Measurements from ENCODE around the gene LRRC37A.
"Not testable (repeated sequence)": the region's sequence is repeated elsewhere in the genome, so short reads cannot be mapped to it uniquely, and the experiment has no call there.

LRRC37A gene

DNA sequence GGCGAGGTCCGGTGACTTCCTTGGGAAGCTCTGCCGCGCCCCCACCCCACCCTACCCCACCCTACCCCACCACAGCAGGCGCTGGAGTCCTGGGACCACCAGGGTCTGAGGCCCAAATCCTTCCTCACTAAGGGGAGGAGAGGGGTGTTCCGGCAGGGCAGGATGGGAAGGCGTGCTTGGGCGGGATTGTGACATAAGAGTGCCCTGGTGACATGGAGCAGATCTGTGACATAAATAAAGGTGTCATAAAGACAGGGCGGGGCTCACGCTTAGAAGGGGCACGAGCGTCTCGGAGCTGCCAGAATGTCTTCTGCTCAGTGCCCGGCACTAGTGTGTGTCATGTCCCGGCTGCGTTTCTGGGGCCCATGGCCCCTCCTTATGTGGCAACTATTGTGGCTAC lies at the start of gene LRRC37A:
LRRC37A (plus strand) TSS at position 301 of the 400 bp plus-strand sequence; CDS start at position 304, 3 bp downstream.
- not testable (repeated sequence) for DNase-seq (ENCODE audit: insufficient read length, low spot score); FAIRE-seq

- FAIRE-seq, result not testable (repeated sequence)
These were observed 45.8 kb upstream of the LRRC37A start for GRCh38 chr17:46249153-46249552.

DNA sequence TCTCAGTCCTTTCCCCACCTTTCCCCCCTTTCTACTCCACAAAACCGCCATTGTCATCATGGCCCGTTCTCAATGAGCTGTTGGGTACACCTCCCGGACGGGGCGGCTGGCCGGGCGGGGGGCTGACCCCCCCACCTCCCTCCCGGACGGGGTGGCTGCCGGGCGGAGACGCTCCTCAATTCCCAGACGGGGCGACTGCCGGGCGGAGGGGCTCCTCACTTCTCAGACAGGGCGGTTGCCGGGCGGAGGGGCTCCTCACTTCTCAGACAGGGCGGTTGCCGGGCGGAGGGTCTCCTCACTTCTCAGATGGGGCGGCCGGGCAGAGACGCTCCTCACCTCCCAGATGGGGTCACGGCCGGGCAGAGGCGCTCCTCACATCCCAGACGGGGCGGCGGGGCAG lies 42.1 kb upstream of the LRRC37A start:
- FAIRE-seq; DNase-seq (ENCODE audit: insufficient read length, low spot score): not testable (repeated sequence)

More at GRCh38 chr17:46249153-46249552, 45.8 kb upstream of the LRRC37A start:
- not testable (repeated sequence) for DNase-seq (ENCODE audit: insufficient read length, low spot score)

- DNase-seq (ENCODE audit: insufficient read length, low spot score), result peak; percentile 64
- FAIRE-seq, result not testable (repeated sequence)
These were observed 41.2 kb upstream of the LRRC37A start for GRCh38 chr17:46253722-46254121.

GRCh38 chr17:46254215-46254614 lies 40.7 kb upstream of the LRRC37A start:
- not testable (repeated sequence) for DNase-seq (ENCODE audit: insufficient read length, low spot score); FAIRE-seq

- DNase-seq (ENCODE audit: insufficient read length, low spot score); FAIRE-seq: not testable (repeated sequence)
These were observed 38.6 kb upstream of the LRRC37A start for GRCh38 chr17:46256369-46256768.

DNA sequence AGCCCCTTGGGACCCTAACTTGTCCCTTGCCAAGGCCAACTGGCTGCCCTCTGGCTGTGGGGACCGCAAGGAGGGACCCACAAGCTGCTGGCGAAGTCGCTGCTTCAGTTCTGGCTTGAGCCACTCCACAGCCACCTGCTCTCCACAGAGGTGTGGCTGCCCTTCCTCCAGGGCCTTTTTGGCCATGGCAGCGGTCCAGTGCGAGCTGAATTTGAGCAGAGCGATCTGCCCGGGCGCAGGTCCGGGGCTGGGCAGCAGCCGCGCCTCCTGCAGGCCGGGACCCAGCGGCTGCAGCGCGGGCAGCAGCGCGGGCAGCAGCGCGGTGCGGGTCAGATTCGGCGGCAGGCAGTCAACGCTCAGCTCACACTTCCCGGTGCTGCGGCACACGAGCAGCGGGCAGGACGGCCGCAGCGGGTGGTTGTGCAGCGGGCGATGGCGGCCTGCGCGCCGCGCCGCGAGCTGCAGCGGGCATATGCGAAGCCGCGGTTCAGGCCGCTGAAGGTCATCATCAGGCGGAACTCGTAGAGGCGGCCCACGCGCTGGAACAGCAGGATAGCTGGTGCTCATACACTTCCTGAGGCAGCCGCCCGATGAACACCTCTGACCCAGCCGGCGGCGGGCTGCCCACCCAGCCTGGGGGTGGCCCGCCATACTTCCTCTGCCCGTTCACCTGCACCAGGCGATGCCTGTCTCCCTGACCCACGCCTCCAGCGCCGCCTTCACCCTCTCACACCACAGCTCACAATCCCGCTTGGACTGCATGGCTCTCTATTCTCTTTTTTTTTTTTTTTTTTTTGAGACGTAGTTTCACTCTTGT lies 34.9 kb upstream of the LRRC37A start:
- DNase-seq (ENCODE audit: insufficient read length, low spot score); FAIRE-seq: not testable (repeated sequence)

DNA sequence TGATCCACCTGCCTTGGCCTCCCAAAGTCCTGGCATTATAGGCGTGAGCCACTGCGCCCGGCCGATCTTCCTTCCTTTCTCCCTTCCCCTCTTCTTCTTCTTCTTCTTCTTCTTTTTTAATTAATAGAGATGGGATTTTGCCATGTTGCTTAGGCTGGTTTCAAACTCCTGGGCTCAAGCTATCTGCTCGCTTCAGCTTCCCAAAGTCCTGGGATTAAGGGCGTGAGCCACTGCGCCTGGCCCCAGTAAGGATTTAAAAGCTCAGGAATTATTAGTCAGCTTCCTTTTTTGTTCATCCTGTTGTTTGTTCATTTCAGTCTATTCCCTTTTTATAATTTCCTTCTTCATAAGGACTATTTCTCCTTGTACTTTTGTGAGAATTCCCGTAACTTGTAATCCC lies 32.7 kb upstream of the LRRC37A start:
- no peak for FAIRE-seq
- no peak for TF ChIP-seq POLR2A (IDR thresholded peaks at IDR 0.05; ENCODE audit: low read depth, low read length)

GRCh38 chr17:46264456-46265198 lies 30.3 kb upstream of the LRRC37A start:
- DNase-seq (ENCODE audit: insufficient read length, low spot score) (peak; percentile 84), FAIRE-seq (peak; percentile 20)
- no peak for TF ChIP-seq POLR2A (IDR thresholded peaks at IDR 0.05; ENCODE audit: low read depth, low read length)

More for the DNA sequence above, 32.7 kb upstream of the LRRC37A start:
- no peak for DNase-seq (ENCODE audit: insufficient read length, low spot score)

DNA sequence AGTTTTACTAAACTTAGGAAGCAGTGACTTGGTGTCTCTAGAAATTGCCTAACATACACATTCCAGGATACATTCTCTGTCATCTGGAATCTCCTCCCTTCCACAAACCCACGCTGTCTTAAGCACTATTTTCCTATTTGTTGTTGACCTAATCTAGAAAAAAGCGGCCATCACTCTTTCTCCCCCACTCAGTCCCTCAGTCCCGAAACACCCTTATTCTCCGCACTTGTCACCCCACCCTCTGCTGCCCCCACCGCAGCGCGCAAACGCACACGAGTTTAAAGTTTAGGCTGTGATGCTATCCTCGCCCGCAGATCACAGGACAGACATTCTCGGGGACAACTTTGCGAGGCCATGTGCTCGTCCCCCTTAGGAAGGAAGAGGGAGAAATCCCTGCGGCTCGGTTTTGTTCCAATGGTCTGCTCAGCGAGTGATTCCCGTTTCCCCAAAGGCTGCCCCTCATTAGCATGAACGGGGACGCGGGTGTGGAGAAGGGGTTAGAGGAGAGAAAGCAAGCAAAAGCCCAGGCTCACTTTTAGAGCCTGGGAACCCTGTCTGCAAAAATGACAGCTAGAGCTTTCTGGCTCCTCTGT lies 28.8 kb upstream of the LRRC37A start:
- DNase-seq (ENCODE audit: insufficient read length, low spot score); FAIRE-seq: not testable (repeated sequence)

- TF ChIP-seq POLR2A (IDR thresholded peaks at IDR 0.05; ENCODE audit: low read depth, low read length), result peak; percentile 65
- FAIRE-seq (no peak), DNase-seq (ENCODE audit: insufficient read length, low spot score) (peak; percentile 93)
These were observed 28.0 kb upstream of the LRRC37A start for GRCh38 chr17:46266656-46267544.

- TF ChIP-seq POLR2A (IDR thresholded peaks at IDR 0.05; ENCODE audit: low read depth, low read length), result no peak
- FAIRE-seq (no peak), DNase-seq (ENCODE audit: insufficient read length, low spot score) (no peak)
These were observed 24.9 kb upstream of the LRRC37A start for GRCh38 chr17:46270032-46270431.

- DNase-seq (ENCODE audit: insufficient read length, low spot score), result no peak
- TF ChIP-seq POLR2A (IDR thresholded peaks at IDR 0.05; ENCODE audit: low read depth, low read length), result no peak
- FAIRE-seq, result peak; percentile 6
These were observed 21.2 kb upstream of the LRRC37A start for GRCh38 chr17:46273541-46274236.
